Loucy (cell line): ENCODE measurements around the gene KIAA1614.
A peak's percentile ranks its signal among the peaks of the same experiment; 100 is the strongest.

Experiments used
- H2AFZ ChIP-seq: fragments of 200-600 bp; sonication (generic); 2 replicates; pipeline ENCODE4 v1.6.0; 2016; ENCODE audit warnings: antibody characterized with exemption, mild to moderate bottlenecking, low read length, moderate library complexity
- H3F3A ChIP-seq: fragments of 200-600 bp; 2 replicates; pipeline ENCODE4 v1.6.0; 2016; ENCODE audit warnings: antibody characterized with exemption, low read depth, mild to moderate bottlenecking
- H3K27me3 ChIP-seq: fragments of 200-600 bp; sonication (generic); 2 replicates; pipeline ENCODE4 v1.6.1; 2014; ENCODE audit warnings: low read length, mild to moderate bottlenecking; ENCODE audit not compliant: insufficient read depth, poor library complexity, severe bottlenecking
- H3K36me3 ChIP-seq: fragments of 200-600 bp; sonication (generic); 2 replicates; pipeline ENCODE4 v1.6.1; 2016; ENCODE audit warnings: low read length; ENCODE audit not compliant: insufficient read depth
- H3K4me1 ChIP-seq: fragments of 200-600 bp; sonication (generic); 2 replicates; pipeline ENCODE4 v1.5.1; 2014; ENCODE audit warnings: low read length, mild to moderate bottlenecking; ENCODE audit not compliant: insufficient read depth, poor library complexity, severe bottlenecking
- H3K4me2 ChIP-seq: fragments of 200-600 bp; sonication (generic); 2 replicates; pipeline ENCODE4 v1.6.0; 2014; ENCODE audit warnings: antibody characterized with exemption, low read length, low read depth, mild to moderate bottlenecking; ENCODE audit not compliant: poor library complexity, severe bottlenecking
- H3K4me3 ChIP-seq: fragments of 200-600 bp; sonication (generic); 2 replicates; pipeline ENCODE4 v1.5.1; 2014; ENCODE audit warnings: low read length, mild to moderate bottlenecking, mixed read lengths; ENCODE audit not compliant: poor library complexity, severe bottlenecking
- H3K79me2 ChIP-seq: fragments of 200-600 bp; sonication (generic); 2 replicates; pipeline ENCODE4 v1.6.1; 2014; ENCODE audit warnings: low read length; ENCODE audit not compliant: insufficient read depth
- H3K9ac ChIP-seq: fragments of 200-600 bp; sonication (generic); 2 replicates; pipeline ENCODE4 v1.6.0; 2014; ENCODE audit warnings: mild to moderate bottlenecking, low read depth, low read length, moderate library complexity; ENCODE audit not compliant: poor library complexity, severe bottlenecking
- H3K9me2 ChIP-seq: fragments of 200-600 bp; sonication (generic); replicated peaks from 2 replicates; pipeline ENCODE4 v1.6.1; 2016; ENCODE audit warnings: low read depth, low read length, mixed read lengths
- H3K9me3 ChIP-seq: fragments of 200-600 bp; sonication (generic); 2 replicates; pipeline ENCODE4 v1.6.1; 2014; ENCODE audit warnings: mild to moderate bottlenecking, antibody characterized with exemption, low read length, low read depth; ENCODE audit not compliant: insufficient read depth
- H4K20me1 ChIP-seq: fragments of 200-600 bp; sonication (generic); 2 replicates; pipeline ENCODE4 v1.6.0; 2014; ENCODE audit warnings: antibody characterized with exemption, low read length, mild to moderate bottlenecking; ENCODE audit not compliant: insufficient read depth, poor library complexity, severe bottlenecking
- CTCF ChIP-seq: fragments of 200-600 bp; sonication (generic); conservative IDR thresholded peaks from 2 replicates; pipeline ENCODE4 v1.5.1; 2014; ENCODE audit warnings: mild to moderate bottlenecking, antibody characterized with exemption, low read length
- EZH2phosphoT487 ChIP-seq: fragments of 200-600 bp; IDR thresholded peaks from 2 replicates; pipeline ENCODE4 v1.6.1; 2018; ENCODE audit warnings: antibody characterized with exemption, mild to moderate bottlenecking, moderate library complexity, borderline replicate concordance

Gene KIAA1614

GRCh38 chr1:180911640-180912191 is 981 bp upstream of the KIAA1614 start:
- H2AFZ ChIP-seq = peak overlapping the region; percentile 89
- peak overlapping the region; percentile 34 for H3K9ac ChIP-seq
- peak overlapping the region; percentile 73 for H3K4me2 ChIP-seq

GRCh38 chr1:180912211-180912800 is 391 bp upstream of the KIAA1614 start:
- H3F3A ChIP-seq = no peaks in the 10 kb centered on the region
- no peaks in the 10 kb centered on the region for H4K20me1 ChIP-seq
- no peaks in the 10 kb centered on the region for H3K36me3 ChIP-seq
- TF ChIP-seq EZH2phosphoT487 = no peak
- TF ChIP-seq CTCF = no peak
- H3K27me3 ChIP-seq = no peaks in the 10 kb centered on the region
- peak overlapping the region; percentile 71 for H3K4me3 ChIP-seq
- no peaks in the 10 kb centered on the region for H3K9me2 ChIP-seq
- H3K4me1 ChIP-seq = no peaks in the 10 kb centered on the region
- H3K4me2 ChIP-seq = peak overlapping the region; percentile 73
- no peaks in the 10 kb centered on the region for H3K9me3 ChIP-seq
- peak overlapping the region; percentile 34 for H3K9ac ChIP-seq
- H3K79me2 ChIP-seq = no peaks in the 10 kb centered on the region
- peak overlapping the region; percentile 89 for H2AFZ ChIP-seq

More at GRCh38 chr1:180911640-180912191, 981 bp upstream of the KIAA1614 start:
- Histone ChIP-seq H3K4me1 (no peaks in the 10 kb centered on the region), H3K9me2 (no peaks in the 10 kb centered on the region), H4K20me1 (no peaks in the 10 kb centered on the region), H3F3A (no peaks in the 10 kb centered on the region), H3K9me3 (no peaks in the 10 kb centered on the region), H3K36me3 (no peaks in the 10 kb centered on the region), H3K27me3 (no peaks in the 10 kb centered on the region), H3K79me2 (no peaks in the 10 kb centered on the region), H3K4me3 (peak overlapping the region; percentile 71)
- TF ChIP-seq CTCF (no peak), EZH2phosphoT487 (no peak)

GRCh38 chr1:180915426-180915965 is 2.8 kb downstream of the KIAA1614 start:
- no peaks in the 10 kb centered on the region for H3F3A ChIP-seq
- H3K9me2 ChIP-seq = no peaks in the 10 kb centered on the region

More at GRCh38 chr1:180915426-180915965, 2.8 kb downstream of the KIAA1614 start:
- no peaks in the 10 kb centered on the region for H3K9me3 ChIP-seq
- H3K9ac ChIP-seq = no peak overlapping the region
- H2AFZ ChIP-seq = no peak overlapping the region
- H3K4me3 ChIP-seq = no peak overlapping the region
- no peaks in the 10 kb centered on the region for H3K27me3 ChIP-seq
- H3K79me2 ChIP-seq = no peaks in the 10 kb centered on the region
- no peaks in the 10 kb centered on the region for H3K4me1 ChIP-seq
- no peaks in the 10 kb centered on the region for H4K20me1 ChIP-seq
- H3K36me3 ChIP-seq = no peaks in the 10 kb centered on the region
- H3K4me2 ChIP-seq = no peak overlapping the region
- no peak for TF ChIP-seq EZH2phosphoT487
- no peak for TF ChIP-seq CTCF
